Activated gamma-delta T cell (primary cell): ENCODE data around the gene TMEM72.
"Not testable (repeated sequence)": the region's sequence is repeated elsewhere in the genome, so short reads cannot be mapped to it uniquely, and the experiment has no call there.

Experiments used
- DNase-seq: peaks from one replicate; lab custom pipeline; 2025; lab: John Stamatoyannopoulos, UW
- total RNA-seq, 2 donors: gene quantifications; one replicate each; lab custom pipeline; 2026; lab: John Stamatoyannopoulos, UW

Gene TMEM72
- 0 to 0.09 reads per million in 2 donors for total RNA-seq

GRCh38 chr10:44911081-44911540 is at the start of gene TMEM72:
Gene TMEM72, plus strand, starts transcription at chr10:44911337. Its CDS starts 176 bp downstream, at chr10:44911513.
- no peak for DNase-seq

GRCh38 chr10:44862006-44862751 is 49.0 kb upstream of the TMEM72 start:
- DNase-seq = no peak

- DNase-seq = no peak
Measured at GRCh38 chr10:44862924-44863323, 48.2 kb upstream of the TMEM72 start.

- no peak for DNase-seq
Measured at GRCh38 chr10:44863344-44864047, 47.6 kb upstream of the TMEM72 start.

- DNase-seq = no peak
Measured at GRCh38 chr10:44864051-44864450, 47.1 kb upstream of the TMEM72 start.

DNA sequence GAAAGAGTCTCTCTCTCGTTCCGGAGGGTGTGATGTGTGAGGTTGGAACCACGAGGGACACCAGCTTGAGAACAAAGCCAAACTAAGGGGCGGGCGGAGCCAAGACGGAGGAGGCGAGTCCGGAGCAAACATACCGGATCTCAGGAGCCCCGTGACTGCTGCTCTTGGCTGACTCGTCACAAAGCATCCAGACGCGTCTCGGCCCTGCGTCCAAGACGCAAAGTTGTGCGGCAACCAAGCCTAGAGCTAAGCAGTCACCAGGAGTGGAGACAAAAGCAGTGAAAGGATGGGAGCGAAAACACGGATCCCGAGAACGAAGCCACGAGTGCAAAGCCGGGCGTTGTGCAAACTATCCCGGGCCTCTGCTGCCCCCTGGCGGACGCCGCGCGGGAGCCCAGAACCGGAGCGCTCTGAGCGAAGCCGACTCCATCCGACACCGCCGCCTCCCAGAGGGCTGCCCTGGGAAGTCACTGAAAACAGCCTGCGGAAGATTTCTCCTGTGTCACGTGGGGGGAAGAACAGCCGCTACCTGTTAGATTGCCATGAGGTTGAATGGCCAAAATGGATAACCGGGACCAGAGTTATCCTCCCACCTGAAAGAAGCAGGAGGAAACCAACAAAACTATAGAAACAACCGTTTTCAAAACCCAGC is 46.4 kb upstream of the TMEM72 start:
- peak; percentile 56 for DNase-seq

DNA sequence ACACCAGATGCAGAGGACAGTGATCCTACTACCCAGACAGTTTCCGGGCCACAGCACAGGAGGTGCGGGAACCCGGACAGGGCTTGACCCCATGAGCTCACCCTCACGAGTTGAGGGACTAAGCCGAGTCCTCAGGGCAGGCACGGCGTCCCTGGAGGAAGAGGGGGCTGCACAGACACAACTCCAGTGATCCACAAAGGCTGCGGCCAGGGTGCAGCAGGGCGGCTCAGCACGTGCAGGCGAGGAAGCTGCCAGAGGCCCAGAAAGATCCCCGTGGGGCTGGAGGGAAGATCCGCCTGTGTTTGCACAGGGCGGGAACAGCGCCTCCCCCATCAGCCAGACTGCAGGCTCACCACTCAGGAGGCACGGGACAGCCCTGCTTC is 45.9 kb upstream of the TMEM72 start:
- no peak for DNase-seq

- not testable (repeated sequence) for DNase-seq
Measured at GRCh38 chr10:44866367-44866766, 44.8 kb upstream of the TMEM72 start.

GRCh38 chr10:44870031-44870430 is 41.1 kb upstream of the TMEM72 start:
- no peak for DNase-seq

DNA sequence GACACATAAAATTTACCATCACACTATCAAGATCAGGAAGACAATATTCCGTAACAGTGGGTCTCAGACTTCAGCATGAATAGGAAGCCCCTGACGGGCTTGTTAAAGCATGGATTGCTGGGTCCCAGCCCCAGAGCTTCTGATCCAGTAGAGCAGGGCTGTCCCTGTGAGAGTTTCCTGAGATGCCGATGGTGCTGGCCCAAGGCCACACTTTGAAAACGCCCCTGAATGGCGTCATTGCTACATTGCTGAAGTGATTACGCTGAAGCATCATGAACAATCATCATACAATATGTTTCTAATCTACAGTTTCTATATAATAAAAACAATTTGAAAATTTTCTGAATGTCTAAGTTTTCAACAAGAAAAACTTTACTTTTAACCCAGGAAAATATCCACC is 38.0 kb upstream of the TMEM72 start:
- DNase-seq = no peak

GRCh38 chr10:44874166-44874565 is 37.0 kb upstream of the TMEM72 start:
- no peak for DNase-seq

DNA sequence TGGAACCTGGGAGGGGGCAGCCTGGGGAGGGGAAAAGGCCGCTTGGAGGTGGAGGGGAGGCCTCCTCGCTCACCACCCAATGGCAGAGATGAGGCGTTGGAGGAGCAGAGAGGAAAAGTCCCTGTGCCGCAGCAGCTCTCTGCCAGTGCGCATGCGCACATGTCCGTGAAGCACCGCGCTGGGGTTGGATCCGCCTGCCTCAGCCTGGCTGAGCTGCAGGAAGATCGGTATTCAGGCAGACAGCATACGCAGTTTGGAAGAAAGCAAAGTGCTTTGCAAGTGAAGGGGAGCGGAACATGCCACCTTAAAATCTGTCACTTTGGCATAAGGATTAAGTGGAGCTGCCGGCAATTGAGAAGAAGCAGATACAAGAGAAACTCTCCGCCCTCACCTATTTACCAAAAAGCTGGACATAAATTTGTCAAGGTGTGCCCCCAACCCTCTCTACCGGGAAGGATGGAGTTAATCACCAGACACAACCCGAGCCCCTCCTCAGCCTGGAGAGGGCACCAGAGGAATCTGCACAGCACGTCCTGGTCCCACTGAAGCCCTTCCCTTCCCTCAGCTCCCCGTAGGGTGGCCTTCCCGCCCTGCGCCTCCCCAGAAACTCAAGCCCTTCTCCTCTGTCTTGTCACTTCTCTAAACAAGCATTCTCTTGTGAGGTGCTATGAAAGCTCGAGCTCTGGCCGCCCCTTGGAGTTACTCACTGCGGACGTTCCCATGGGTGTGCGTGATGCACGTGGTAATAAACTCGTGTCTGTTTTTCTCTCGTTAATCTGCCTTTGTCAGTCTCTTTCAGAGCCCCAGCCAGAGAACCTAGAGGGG is 32.2 kb upstream of the TMEM72 start:
- DNase-seq = peak; percentile 42

DNA sequence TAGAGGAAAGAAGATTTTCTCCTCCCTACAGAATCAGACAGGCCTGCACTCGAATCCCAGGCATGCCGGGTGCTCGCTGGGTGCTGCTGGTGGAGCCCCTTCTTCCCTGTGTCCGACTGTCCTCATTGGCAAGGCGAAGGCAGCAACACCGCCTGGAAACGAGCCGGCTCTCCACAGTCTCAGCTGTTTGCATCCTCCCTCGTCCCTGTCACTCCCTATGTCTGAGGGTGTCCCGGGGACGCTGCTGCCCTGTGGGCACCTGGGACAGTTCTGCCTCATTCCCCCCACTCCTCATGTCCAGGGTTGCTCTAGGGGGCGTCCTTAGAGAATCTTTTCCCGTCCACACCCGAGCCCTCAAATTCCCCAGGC is 31.6 kb upstream of the TMEM72 start:
- DNase-seq = no peak

DNA sequence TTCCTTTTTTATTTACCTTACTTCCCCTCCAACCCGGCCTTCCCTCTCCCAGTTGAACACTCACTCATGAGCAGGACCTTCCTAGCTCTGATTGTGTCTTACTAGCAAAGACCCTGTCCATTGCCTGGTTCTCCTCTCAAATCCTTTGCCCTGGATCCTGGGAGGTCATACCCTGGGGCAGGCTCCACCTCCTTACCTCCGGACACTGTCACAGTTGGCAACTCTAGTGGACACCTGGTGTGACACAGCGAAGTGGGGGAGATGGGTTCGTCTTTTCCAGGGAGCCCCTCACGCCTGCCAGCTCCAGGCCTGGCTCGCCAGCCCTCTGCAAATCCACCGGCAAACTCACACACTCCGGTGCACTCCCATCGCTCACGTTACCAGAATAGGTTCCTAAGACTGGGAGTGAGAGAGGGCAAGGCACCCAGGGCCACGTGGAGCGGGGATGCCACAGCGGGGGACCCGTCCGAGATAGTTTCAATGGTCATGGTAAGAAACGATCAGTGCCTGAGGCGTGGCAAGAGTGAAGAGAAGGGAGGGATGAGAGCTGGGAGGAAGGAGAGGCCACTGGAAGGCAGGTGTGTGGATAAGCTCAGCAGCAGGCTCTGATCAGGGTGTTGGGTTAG is 30.9 kb upstream of the TMEM72 start:
- DNase-seq = no peak

DNA sequence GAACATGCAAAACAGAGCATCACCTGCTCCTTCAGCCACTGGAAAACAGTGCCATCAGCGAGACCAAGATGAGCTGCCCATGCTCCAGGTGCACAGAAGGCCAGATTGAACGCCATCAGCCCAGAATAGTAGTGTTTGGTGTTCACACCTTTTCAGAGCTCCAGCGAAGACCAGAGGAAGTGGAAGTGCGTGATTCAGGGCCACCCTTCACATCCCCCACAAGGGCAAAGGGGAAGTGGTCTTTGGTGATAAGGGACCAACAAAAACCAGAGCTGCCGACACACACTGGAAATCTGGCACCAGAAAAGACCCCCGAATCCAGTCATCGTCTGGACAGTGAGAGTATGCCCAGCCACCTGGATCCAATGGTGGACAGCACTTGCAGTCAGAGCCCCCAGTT is 29.5 kb upstream of the TMEM72 start:
- no peak for DNase-seq

DNA sequence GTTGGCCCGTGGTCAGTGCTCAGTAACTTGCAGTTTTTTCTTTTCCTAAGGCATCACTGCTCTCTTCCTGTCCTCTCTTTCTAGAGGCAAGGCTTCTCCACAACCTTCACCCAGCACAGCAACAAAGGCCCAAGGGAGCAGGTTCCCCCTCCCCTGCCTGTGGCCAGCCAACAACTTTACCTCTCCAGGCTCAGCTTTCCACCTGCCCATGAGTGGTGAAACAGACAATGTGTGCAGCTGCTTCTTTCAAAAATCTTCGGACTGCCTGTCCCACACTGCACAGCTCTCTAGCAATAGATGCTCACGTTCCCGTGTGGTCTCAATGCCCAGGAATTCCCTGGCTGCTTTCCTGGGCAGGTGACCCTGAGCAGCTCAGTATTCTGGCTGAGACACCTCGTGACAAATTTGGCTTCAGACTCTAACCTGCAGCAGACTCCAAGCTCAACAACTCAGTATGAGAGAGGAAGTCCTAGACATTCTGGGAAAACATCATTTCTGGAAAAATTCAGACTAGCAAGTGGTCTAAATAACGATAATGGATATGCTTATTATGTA is 28.9 kb upstream of the TMEM72 start:
- no peak for DNase-seq

DNA sequence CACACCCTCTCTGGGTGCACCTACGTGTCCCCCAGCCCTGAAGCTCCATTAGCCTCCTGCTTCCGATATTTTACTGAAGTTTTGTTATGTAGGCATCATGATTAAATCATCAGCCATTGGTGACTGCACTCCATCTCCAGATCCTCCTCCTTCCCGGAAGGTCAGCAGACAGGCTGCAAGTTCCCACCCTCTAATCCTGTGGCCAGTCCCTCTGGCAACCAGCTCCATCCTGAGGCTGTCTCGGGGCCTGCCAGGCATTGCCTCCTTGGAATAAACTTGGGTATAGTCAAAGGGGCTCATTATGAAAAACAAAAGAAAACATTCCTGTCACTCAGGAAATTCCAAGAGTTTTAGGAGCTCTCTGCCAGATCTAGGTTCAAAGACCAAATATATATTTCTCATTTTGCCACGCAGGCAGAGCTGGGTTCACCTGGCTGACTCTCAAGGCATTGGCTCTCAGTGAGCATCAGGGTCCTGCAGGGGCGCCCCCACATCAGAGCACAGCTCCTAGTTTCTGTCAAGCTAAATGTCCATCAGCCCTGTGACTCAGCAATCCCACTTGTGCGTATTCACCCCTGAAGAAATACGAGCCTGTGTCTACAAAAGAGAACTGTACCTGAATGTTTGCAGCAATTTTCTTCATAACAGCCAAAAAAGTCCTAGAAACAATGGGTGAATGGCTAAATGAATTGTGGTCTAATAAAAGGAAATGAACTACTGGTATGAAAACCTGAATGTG is 27.4 kb upstream of the TMEM72 start:
- no peak for DNase-seq

GRCh38 chr10:44885710-44886109 is 25.4 kb upstream of the TMEM72 start:
- no peak for DNase-seq

DNA sequence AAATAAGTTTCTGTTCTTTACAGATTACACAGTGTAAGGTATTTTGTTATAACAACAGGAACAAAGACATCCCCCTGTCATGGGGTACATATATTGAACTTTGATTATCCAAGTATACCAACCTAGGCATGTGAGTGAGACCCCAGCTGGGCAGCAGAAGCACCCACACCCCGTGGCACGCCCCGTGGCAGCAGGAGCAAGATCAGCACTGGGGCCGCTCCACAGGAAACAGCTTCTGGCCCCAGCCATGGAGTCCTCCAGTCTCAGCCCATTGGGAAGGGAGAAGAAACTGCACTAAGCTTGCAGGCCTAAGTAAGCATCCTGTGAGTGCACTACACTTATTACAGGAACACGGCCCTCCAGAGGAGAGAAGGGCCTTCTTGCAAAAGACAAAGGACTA is 24.2 kb upstream of the TMEM72 start:
- no peak for DNase-seq

GRCh38 chr10:44888886-44889285 is 22.3 kb upstream of the TMEM72 start:
- DNase-seq = no peak

- no peak for DNase-seq
Measured at GRCh38 chr10:44889834-44890233, 21.3 kb upstream of the TMEM72 start.
